Testis (tissue), 3 donors: ENCODE measurements around the gene TEKT2. TPM values are rescaled to one million over a fixed set of nuclear protein-coding genes. Genes with fewer than 3 reads are reported as not detected.

Experiments used
- DNase-seq: peaks from one replicate; pipeline ENCODE4 v3.0.0-alpha.2; 2019
- H3K27ac ChIP-seq, 2 donors: fragments of 200-600 bp; sonication (generic); one replicate each; pipeline ENCODE4 v1.5.1; 2019
- H3K27me3 ChIP-seq: fragments of 200-600 bp; sonication (generic); one replicate; pipeline ENCODE4 v1.5.1; 2019
- H3K36me3 ChIP-seq: fragments of 200-600 bp; sonication (generic); one replicate; pipeline ENCODE4 v1.5.1; 2017; ENCODE audit warnings: low read depth; ENCODE audit errors: missing control alignments
- H3K4me1 ChIP-seq: fragments of 200-600 bp; sonication (generic); one replicate; pipeline ENCODE4 v1.5.1; 2019
- H3K4me3 ChIP-seq, 2 donors: fragments of 200-600 bp; sonication (generic); one replicate each; pipeline ENCODE4 v1.5.1; 2017 to 2019
- H3K9me3 ChIP-seq: fragments of 200-600 bp; sonication (generic); one replicate; pipeline ENCODE4 v1.5.1; 2017
- POLR2A ChIP-seq: fragments of 450-650 bp; IDR thresholded peaks from one replicate; pipeline ENCODE4 v1.6.1; 2017; ENCODE audit warnings: antibody characterized with exemption, mild to moderate bottlenecking, moderate library complexity
- WGBS, 2 donors: methylation state at CpG; one replicate each; pipeline ENCODE4 v1.1.5; 2018; 5-methylcytosine and 5-hydroxymethylcytosine counted together
- intact Hi-C: fragments of 100-400 bp; cut with DNase I; formaldehyde crosslinking; loops from one replicate; pipeline ENCODE4 v1.15.1; 2023; ENCODE audit warnings: low total_unique reads
- polyA plus RNA-seq: library from polyadenylated mRNA; stranded (reverse); fragments of 350-450 nt; fragmentation: Illumina TruSeq; extraction: RNeasy Lipid Tissue Mini Kit (QIAGEN cat#74804); gene quantifications from one replicate; pipeline ENCODE4 v1.2.3, GENCODE V29; 2014; ENCODE audit warnings: low read depth, low replicate concordance; ENCODE audit not compliant: insufficient read depth
- total RNA-seq, 2 donors: library from RNA; depleted of rRNA; stranded (reverse); fragments of >200 nt; gene quantifications; one replicate each; pipeline ENCODE4 v1.2.3, GENCODE V29; 2016
- TF ChIP-seq, protein P1 (sequence below), 3 experiments: fragments of 450-650 bp in 2 of 3; fragments of 200-600 bp in 1 of 3; sonication (generic) in 1 of 3; IDR thresholded peaks; one replicate each; pipeline ENCODE4 v1.5.1; 2016 to 2019; ENCODE audit warnings: antibody characterized with exemption in 3 of 3, mild to moderate bottlenecking in 2 of 3, moderate library complexity in 1 of 3

Gene TEKT2
- total and polyA plus RNA-seq, 3 donors from 2014 or later, result 35.1 to 117 (median 65.0) TPM

GRCh38 chr1:36068866-36069265, 15.0 kb upstream of the TEKT2 start:
- intact Hi-C loops, result no loop called here
- 87 to 93% methylated on average over 2 of the region's 2 CpGs for WGBS, 2 donors
- Histone ChIP-seq H3K9me3 (no peaks in the 10 kb centered on the region), H3K27ac (no peak overlapping the region), H3K27me3 (no peaks in the 10 kb centered on the region), H3K4me1 (no peaks in the 10 kb centered on the region), H3K36me3 (no peaks in the 10 kb centered on the region), H3K4me3 (no peak overlapping the region)
- no peak for DNase-seq
- TF ChIP-seq POLR2A, result no peak
- TF ChIP-seq, protein P1, sequence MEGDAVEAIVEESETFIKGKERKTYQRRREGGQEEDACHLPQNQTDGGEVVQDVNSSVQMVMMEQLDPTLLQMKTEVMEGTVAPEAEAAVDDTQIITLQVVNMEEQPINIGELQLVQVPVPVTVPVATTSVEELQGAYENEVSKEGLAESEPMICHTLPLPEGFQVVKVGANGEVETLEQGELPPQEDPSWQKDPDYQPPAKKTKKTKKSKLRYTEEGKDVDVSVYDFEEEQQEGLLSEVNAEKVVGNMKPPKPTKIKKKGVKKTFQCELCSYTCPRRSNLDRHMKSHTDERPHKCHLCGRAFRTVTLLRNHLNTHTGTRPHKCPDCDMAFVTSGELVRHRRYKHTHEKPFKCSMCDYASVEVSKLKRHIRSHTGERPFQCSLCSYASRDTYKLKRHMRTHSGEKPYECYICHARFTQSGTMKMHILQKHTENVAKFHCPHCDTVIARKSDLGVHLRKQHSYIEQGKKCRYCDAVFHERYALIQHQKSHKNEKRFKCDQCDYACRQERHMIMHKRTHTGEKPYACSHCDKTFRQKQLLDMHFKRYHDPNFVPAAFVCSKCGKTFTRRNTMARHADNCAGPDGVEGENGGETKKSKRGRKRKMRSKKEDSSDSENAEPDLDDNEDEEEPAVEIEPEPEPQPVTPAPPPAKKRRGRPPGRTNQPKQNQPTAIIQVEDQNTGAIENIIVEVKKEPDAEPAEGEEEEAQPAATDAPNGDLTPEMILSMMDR (IDR thresholded peaks at IDR 0.05), result no peak

- TF ChIP-seq, protein P1 (IDR thresholded peaks at IDR 0.05), result no peak
- TF ChIP-seq POLR2A, result no peak
- H3K27me3 ChIP-seq, result no peaks in the 10 kb centered on the region
- H3K4me3 ChIP-seq, result no peak overlapping the region
- H3K36me3 ChIP-seq, result no peaks in the 10 kb centered on the region
- DNase-seq, result no peak
- no peaks in the 10 kb centered on the region for H3K9me3 ChIP-seq
- no peak overlapping the region for H3K27ac ChIP-seq
- no peaks in the 10 kb centered on the region for H3K4me1 ChIP-seq
- intact Hi-C loops, result no loop called here
- WGBS, 2 donors, result 81 to 84% methylated on average over 2 of the region's 2 CpGs
Measured at GRCh38 chr1:36070349-36070748, 13.5 kb upstream of the TEKT2 start.

GRCh38 chr1:36076979-36077573, 6.8 kb upstream of the TEKT2 start:
- no peak overlapping the region for H3K4me3 ChIP-seq
- no peak for TF ChIP-seq POLR2A
- TF ChIP-seq, protein P1 (IDR thresholded peaks at IDR 0.05), result no peak

GRCh38 chr1:36080236-36080635, 3.7 kb upstream of the TEKT2 start:
- Histone ChIP-seq H3K4me3 (no peak overlapping the region), H3K27ac (no peak overlapping the region), H3K36me3 (no peaks in the 10 kb centered on the region), H3K9me3 (no peaks in the 10 kb centered on the region), H3K4me1 (no peaks in the 10 kb centered on the region), H3K27me3 (no peaks in the 10 kb centered on the region)
- intact Hi-C loops, result no loop called here
- DNase-seq, result no peak
- TF ChIP-seq, protein P1 (IDR thresholded peaks at IDR 0.05), result no peak
- no peak for TF ChIP-seq POLR2A
- WGBS, 2 donors, result 80 to 81% methylated on average over 3 of the region's 3 CpGs

More at GRCh38 chr1:36076979-36077573, 6.8 kb upstream of the TEKT2 start:
- intact Hi-C loops, result no loop called here
- H3K27me3 ChIP-seq, result no peaks in the 10 kb centered on the region
- no peaks in the 10 kb centered on the region for H3K36me3 ChIP-seq
- no peaks in the 10 kb centered on the region for H3K4me1 ChIP-seq
- H3K27ac ChIP-seq, result no peak overlapping the region
- no peaks in the 10 kb centered on the region for H3K9me3 ChIP-seq
- WGBS, 2 donors, result 52 to 58% methylated on average over 4 of the region's 4 CpGs
- no peak for DNase-seq

DNA sequence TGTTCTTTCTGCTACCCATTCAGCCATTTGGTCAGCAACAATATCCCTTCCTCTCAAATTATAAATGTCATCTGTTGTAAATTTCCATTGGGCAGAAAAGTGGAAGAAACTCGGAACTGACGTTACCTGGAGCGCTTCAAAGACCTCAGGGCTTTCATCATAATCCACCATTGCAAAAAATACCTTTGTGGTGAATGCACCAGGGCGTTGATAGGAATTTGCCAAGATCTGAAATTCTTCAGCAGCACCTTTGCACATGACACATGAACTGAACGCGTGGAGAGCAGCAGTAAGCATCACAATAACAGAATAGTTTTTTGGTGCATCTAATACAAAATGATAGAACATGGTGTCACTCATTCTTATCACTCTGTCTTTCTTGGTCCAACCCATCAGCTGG, 3.1 kb upstream of the TEKT2 start:
- WGBS, 2 donors, result 88 to 93% methylated on average over 6 of the region's 6 CpGs
- H3K4me3 ChIP-seq, result no peak overlapping the region
- H3K27ac ChIP-seq, result no peak overlapping the region
- DNase-seq, result no peak
- no peaks in the 10 kb centered on the region for H3K36me3 ChIP-seq
- no peak for TF ChIP-seq POLR2A
- TF ChIP-seq, protein P1 (IDR thresholded peaks at IDR 0.05), result no peak
- no peaks in the 10 kb centered on the region for H3K9me3 ChIP-seq
- H3K27me3 ChIP-seq, result no peaks in the 10 kb centered on the region
- intact Hi-C loops, result no loop called here
- H3K4me1 ChIP-seq, result no peaks in the 10 kb centered on the region
